Keratinocyte (primary cell): ENCODE results near the gene ZMYM2. TPM values are rescaled to one million over a fixed set of nuclear protein-coding genes. Genes with fewer than 3 reads are reported as not detected.

Source experiments
- DNase-seq: peaks from one replicate; pipeline ENCODE4 v3.0.0-alpha.2; 2011; ENCODE audit warnings: low read depth, missing footprints, low spot score
- FAIRE-seq: peaks from 2 replicates; lab custom pipeline; 2011; peaks lifted over from hg19 to GRCh38; lab: Jason Lieb, UNC
- H2AFZ ChIP-seq: 2 replicates; pipeline ENCODE4 v1.6.0; 2012; ENCODE audit warnings: low read length, control low read depth, inconsistent platforms; ENCODE audit not compliant: control insufficient read depth
- H3K27ac ChIP-seq: 2 replicates; pipeline ENCODE4 v1.5.1; 2011; ENCODE audit warnings: low read length; ENCODE audit not compliant: control insufficient read depth, insufficient read depth
- H3K27me3 ChIP-seq: 3 replicates; pipeline ENCODE4 v1.6.0; 2011; ENCODE audit warnings: low read length; ENCODE audit not compliant: control insufficient read depth, insufficient read depth; ENCODE audit errors: extremely low read depth
- H3K36me3 ChIP-seq, 2 experiments: 2 replicates in 1 of 2; 3 replicates in 1 of 2; pipeline ENCODE4 v1.5.1; 2011; ENCODE audit warnings: low read length in 2 of 2, mild to moderate bottlenecking in 1 of 2; ENCODE audit not compliant: control insufficient read depth in 2 of 2, insufficient read depth in 2 of 2; ENCODE audit errors: extremely low read depth in 1 of 2
- H3K4me1 ChIP-seq: 3 replicates; pipeline ENCODE4 v1.5.1; 2011; ENCODE audit warnings: low read length; ENCODE audit not compliant: control insufficient read depth, insufficient read depth; ENCODE audit errors: extremely low read depth
- H3K4me2 ChIP-seq: 3 replicates; pipeline ENCODE4 v1.6.0; 2011; ENCODE audit warnings: low read depth, low read length; ENCODE audit not compliant: control insufficient read depth, insufficient read depth; ENCODE audit errors: extremely low read depth
- H3K4me3 ChIP-seq, 3 experiments: fragments of 200-600 bp in 1 of 3; sonication (generic) in 1 of 3; 2 replicates in 2 of 3; 3 replicates in 1 of 3; pipeline ENCODE4 v1.5.1; 2011 to 2016; ENCODE audit warnings: low read length in 3 of 3, mild to moderate bottlenecking in 3 of 3, control low read depth in 2 of 3, inconsistent platforms in 1 of 3, low read depth in 1 of 3, mixed read lengths in 1 of 3, mixed run types in 1 of 3, moderate library complexity in 1 of 3; ENCODE audit not compliant: control insufficient read depth in 2 of 3, insufficient read depth in 2 of 3; ENCODE audit errors: extremely low read depth in 1 of 3
- H3K79me2 ChIP-seq: 2 replicates; pipeline ENCODE4 v1.6.0; 2012; ENCODE audit warnings: low read length; ENCODE audit not compliant: control insufficient read depth, insufficient read depth
- H3K9ac ChIP-seq: 3 replicates; pipeline ENCODE4 v1.6.0; 2011; ENCODE audit warnings: low read length; ENCODE audit not compliant: control insufficient read depth, insufficient read depth; ENCODE audit errors: extremely low read depth
- H3K9me1 ChIP-seq: 3 replicates; pipeline ENCODE4 v1.6.0; 2011; ENCODE audit warnings: low read length; ENCODE audit not compliant: control insufficient read depth, insufficient read depth; ENCODE audit errors: extremely low read depth
- H3K9me3 ChIP-seq: 2 replicates; pipeline ENCODE4 v1.5.1; 2012; ENCODE audit warnings: low read depth, low read length; ENCODE audit not compliant: control insufficient read depth
- H4K20me1 ChIP-seq: 3 replicates; pipeline ENCODE4 v1.6.0; 2011; ENCODE audit warnings: low read length; ENCODE audit not compliant: control insufficient read depth, insufficient read depth; ENCODE audit errors: extremely low read depth
- CTCF ChIP-seq, 3 experiments: IDR thresholded peaks in 1 of 3; conservative IDR thresholded peaks in 1 of 3; optimal IDR thresholded peaks in 1 of 3; 2 replicates in 2 of 3; 3 replicates in 1 of 3; pipeline versions ENCODE3 to v1.5.1; 2011; ENCODE audit warnings: low read length in 3 of 3, mild to moderate bottlenecking in 3 of 3, moderate library complexity in 2 of 3, control low read depth in 1 of 3, inconsistent platforms in 1 of 3; ENCODE audit not compliant: insufficient read depth in 2 of 3; ENCODE audit errors: extremely low read depth in 1 of 3
- EZH2 ChIP-seq: IDR thresholded peaks from one replicate; pipeline ENCODE4 v1.6.1; 2012; ENCODE audit warnings: inconsistent platforms, mild to moderate bottlenecking, low read length, moderate library complexity
- dilution Hi-C: fragments of 300-500 bp; cut with MboI; formaldehyde crosslinking; loops from one replicate; pipeline ENCODE4 v1.7.0; 2020; ENCODE audit warnings: low sequenced_read_pairs; ENCODE audit not compliant: extremely low pct_ligation_motif_present
- polyA plus RNA-seq, 5 experiments: library from polyadenylated mRNA; depleted of rRNA in 3 of 5; stranded (reverse) in 3 of 5; stranded (forward) in 1 of 5; unstranded in 1 of 5; fragments of >200 nt; gene quantifications; 1 replicate in 1 of 5; 2 replicates in 3 of 5; 3 replicates in 1 of 5; pipeline versions ENCODE4 v1.2.1 to v1.2.3, GENCODE V29; 2011 to 2012; ENCODE audit warnings: missing spikeins in 2 of 5, low read depth in 1 of 5, low replicate concordance in 1 of 5

ZMYM2 gene
- polyA plus RNA-seq, 1 donor (not counting 4 experiments of a cell fraction or from before 2014, with no cell fraction given), result 51.3 TPM

- H3K36me3 ChIP-seq, result peaks cover 3 to 16% of the 10 kb centered on the region in 2 experiments
- no peak overlapping the region for H3K27ac ChIP-seq
- H3K9ac ChIP-seq, result no peak overlapping the region
- no peak overlapping the region for H3K4me3 ChIP-seq
- no peaks in the 10 kb centered on the region for H3K9me3 ChIP-seq
- H3K4me2 ChIP-seq, result no peak overlapping the region
- no peaks in the 10 kb centered on the region for H3K27me3 ChIP-seq
- no peaks in the 10 kb centered on the region for H3K4me1 ChIP-seq
- FAIRE-seq, result no peak
- H2AFZ ChIP-seq, result no peak overlapping the region
- H3K79me2 ChIP-seq, result peaks cover 38% of the 10 kb centered on the region
- H3K9me1 ChIP-seq, result no peaks in the 10 kb centered on the region
- DNase-seq, result no peak
- H4K20me1 ChIP-seq, result no peaks in the 10 kb centered on the region
- dilution Hi-C loops, result no loop called here
- TF ChIP-seq CTCF (optimal IDR thresholded peaks at IDR 0.05 in 1 of 3, IDR thresholded peaks at IDR 0.05 in 1 of 3, conservative IDR thresholded peaks at IDR 0.05 in 1 of 3; ENCODE audit: extremely low read depth in 1 of 3, insufficient read depth in 2 of 3, low read length in 3 of 3) (no peak), EZH2 (no peak)
Measured at GRCh38 chr13:20000062-20000552, 41.6 kb downstream of the ZMYM2 start.

DNA sequence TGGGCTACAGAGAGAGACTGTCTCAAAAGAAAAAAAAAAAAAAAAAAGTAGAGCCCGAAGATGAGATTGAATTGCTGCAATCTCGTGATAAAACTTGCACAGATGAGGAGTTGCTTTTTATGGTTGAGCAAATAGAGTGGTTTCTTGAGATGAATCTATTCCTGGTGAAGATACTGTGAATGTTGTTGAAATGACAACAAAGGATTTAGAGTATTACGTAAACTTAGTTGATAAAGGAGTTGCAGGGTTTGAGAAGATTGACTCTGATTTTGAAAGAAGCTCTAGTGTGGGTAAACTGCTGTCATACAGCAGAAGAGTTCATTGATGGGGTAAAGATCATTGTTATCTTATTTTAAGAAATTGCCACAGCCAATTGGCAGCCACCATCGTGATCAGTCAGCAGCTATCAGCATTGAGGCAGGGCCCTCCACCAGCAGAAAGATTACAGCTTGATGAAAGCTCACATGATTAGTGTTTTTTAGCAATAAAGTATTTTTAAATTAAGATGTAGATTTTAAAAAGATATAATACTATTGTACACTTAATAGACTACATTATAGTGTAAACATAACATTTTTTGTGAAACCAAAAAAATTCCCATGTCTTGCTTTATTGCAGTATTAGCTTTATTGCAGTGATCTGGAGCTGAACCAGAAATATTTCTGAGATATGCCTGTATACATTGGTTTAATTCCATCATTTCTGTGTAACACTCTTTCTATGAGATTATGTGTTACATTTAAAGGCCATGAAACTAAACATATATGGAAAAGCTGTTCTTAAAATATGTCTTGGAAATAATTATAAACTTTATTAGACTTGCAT is 43.1 kb downstream of the ZMYM2 start:
- no peak for DNase-seq
- peaks cover 28% of the 10 kb centered on the region for H3K79me2 ChIP-seq
- TF ChIP-seq CTCF (optimal IDR thresholded peaks at IDR 0.05 in 1 of 3, IDR thresholded peaks at IDR 0.05 in 1 of 3, conservative IDR thresholded peaks at IDR 0.05 in 1 of 3; ENCODE audit: extremely low read depth in 1 of 3, insufficient read depth in 2 of 3, low read length in 3 of 3), result no peak
- TF ChIP-seq EZH2, result no peak
- no peak overlapping the region for H2AFZ ChIP-seq
- no peak overlapping the region for H3K27ac ChIP-seq
- H3K9me1 ChIP-seq, result no peaks in the 10 kb centered on the region
- H3K4me1 ChIP-seq, result no peaks in the 10 kb centered on the region
- H3K27me3 ChIP-seq, result no peaks in the 10 kb centered on the region
- dilution Hi-C loops, result no loop called here
- no peaks in the 10 kb centered on the region for H4K20me1 ChIP-seq
- no peak overlapping the region for H3K4me3 ChIP-seq
- no peaks in the 10 kb centered on the region for H3K9me3 ChIP-seq
- H3K9ac ChIP-seq, result no peak overlapping the region
- no peak overlapping the region for H3K4me2 ChIP-seq
- peaks cover 2 to 9% of the 10 kb centered on the region in 2 experiments for H3K36me3 ChIP-seq
- no peak for FAIRE-seq
